H1 (cell line): Measurements from ENCODE around the gene ZBTB7B. TPM values are rescaled to one million over a fixed set of nuclear protein-coding genes. Genes with fewer than 3 reads are reported as not detected.
A peak's percentile ranks its signal among the peaks of the same experiment; 100 is the strongest.

Experiments used
- TAF1 ChIP-seq: IDR thresholded peaks from 2 replicates; pipeline ENCODE4 v1.6.1; 2011; ENCODE audit warnings: mild to moderate bottlenecking, low read depth, low read length
- TAF7 ChIP-seq: optimal IDR thresholded peaks from 2 replicates; pipeline ENCODE3; 2011; ENCODE audit warnings: low read depth, mild to moderate bottlenecking, inconsistent platforms, low read length, moderate library complexity, borderline replicate concordance
- polyA plus RNA-seq, 7 experiments: library from polyadenylated mRNA; depleted of rRNA in 3 of 7; stranded (reverse) in 5 of 7; unstranded in 2 of 7; fragments of >200 nt in 5 of 7; fragments of 200-250 nt in 2 of 7; gene quantifications; 1 replicate in 5 of 7; 2 replicates in 1 of 7; 4 replicates in 1 of 7; pipeline versions ENCODE4 v1.2.1 to v1.2.3, GENCODE V29; 2011 to 2013; ENCODE audit warnings: missing spikeins in 2 of 7, mixed read lengths in 2 of 7
- total RNA-seq: library from RNA; stranded (reverse); fragmentation: NEBNext Ultra II Directional; extraction: Animal tissue kit (Norgen Biotek cat#: 25700); gene quantifications from 2 replicates; pipeline ENCODE4 v1.2.1, GENCODE V29; 2021
- TF ChIP-seq, protein P1 (sequence below), 3 experiments: IDR thresholded peaks; 1 replicate in 2 of 3; 2 replicates in 1 of 3; pipeline versions ENCODE4 v1.5.1 to v1.6.1; 2011; ENCODE audit warnings: low read length in 3 of 3, mild to moderate bottlenecking in 3 of 3, inconsistent platforms in 2 of 3, low read depth in 1 of 3, moderate library complexity in 1 of 3; ENCODE audit not compliant: insufficient read depth in 1 of 3; ENCODE audit errors: control extremely low read depth in 1 of 3
- TF ChIP-seq, protein P2 (sequence below): fragments of 300-600 bp; sonication (generic); IDR thresholded peaks from 2 replicates; pipeline ENCODE4 v1.7.1; 2012; ENCODE audit warnings: low read length, moderate library complexity, mild to moderate bottlenecking, inconsistent platforms; ENCODE audit not compliant: insufficient replicate concordance

The ZBTB7B gene
- total and polyA plus RNA-seq, 2 of the 8 experiments (the other 6 are each of a cell fraction or from before 2014, with no cell fraction given), result 24.5 to 36.9 TPM

DNA sequence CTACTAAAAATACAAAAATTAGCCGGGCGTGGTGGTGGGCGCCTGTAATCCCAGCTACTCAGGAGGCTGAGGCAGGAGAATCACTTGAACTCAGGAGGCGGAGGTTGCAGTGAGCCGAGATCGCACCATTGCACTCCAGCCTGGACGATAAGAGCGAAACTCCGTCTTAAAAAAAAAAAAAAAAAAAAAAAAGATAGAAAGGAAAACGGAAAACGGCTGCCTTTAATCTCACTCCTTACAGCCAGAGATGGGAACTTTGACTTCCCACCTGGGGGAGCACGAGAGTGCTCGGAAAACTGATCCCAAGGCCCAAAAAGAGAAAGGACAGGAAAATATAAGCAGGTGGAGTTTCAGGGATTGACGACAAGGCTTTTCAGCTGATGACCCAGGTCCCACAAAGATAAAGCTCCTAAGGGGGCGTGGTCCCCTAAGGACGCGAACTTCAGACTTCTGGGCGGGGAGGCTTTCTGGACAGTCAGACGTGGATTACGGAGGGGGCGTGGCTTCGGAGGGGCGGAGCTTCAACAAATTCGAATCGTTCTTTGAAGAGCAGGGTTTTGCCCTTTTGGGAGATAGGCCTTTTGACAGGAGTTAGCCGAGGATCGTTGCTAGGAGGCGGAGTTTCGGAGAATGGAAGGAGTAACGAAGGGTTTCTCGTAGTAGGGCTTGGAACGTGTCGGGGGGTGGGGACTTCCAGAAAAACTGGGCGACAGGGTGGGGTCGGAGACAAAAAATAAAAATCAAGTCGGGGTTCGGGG is 29.1 kb upstream of the ZBTB7B start (continued):
- TF ChIP-seq, protein P1, sequence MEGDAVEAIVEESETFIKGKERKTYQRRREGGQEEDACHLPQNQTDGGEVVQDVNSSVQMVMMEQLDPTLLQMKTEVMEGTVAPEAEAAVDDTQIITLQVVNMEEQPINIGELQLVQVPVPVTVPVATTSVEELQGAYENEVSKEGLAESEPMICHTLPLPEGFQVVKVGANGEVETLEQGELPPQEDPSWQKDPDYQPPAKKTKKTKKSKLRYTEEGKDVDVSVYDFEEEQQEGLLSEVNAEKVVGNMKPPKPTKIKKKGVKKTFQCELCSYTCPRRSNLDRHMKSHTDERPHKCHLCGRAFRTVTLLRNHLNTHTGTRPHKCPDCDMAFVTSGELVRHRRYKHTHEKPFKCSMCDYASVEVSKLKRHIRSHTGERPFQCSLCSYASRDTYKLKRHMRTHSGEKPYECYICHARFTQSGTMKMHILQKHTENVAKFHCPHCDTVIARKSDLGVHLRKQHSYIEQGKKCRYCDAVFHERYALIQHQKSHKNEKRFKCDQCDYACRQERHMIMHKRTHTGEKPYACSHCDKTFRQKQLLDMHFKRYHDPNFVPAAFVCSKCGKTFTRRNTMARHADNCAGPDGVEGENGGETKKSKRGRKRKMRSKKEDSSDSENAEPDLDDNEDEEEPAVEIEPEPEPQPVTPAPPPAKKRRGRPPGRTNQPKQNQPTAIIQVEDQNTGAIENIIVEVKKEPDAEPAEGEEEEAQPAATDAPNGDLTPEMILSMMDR (IDR thresholded peaks at IDR 0.05; ENCODE audit: control extremely low read depth in 1 of 3, insufficient read depth in 1 of 3, low read depth in 1 of 3, low read length in 3 of 3), result 0 out of 4 replicates have a peak, but pooled peaks of 1 of the 3 experiments have one; percentile 1
- TF ChIP-seq TAF7 (peak; percentile 35), TAF1 (peak; percentile 69; the same call in 1 of the 2 replicates)
- TF ChIP-seq, protein P2, sequence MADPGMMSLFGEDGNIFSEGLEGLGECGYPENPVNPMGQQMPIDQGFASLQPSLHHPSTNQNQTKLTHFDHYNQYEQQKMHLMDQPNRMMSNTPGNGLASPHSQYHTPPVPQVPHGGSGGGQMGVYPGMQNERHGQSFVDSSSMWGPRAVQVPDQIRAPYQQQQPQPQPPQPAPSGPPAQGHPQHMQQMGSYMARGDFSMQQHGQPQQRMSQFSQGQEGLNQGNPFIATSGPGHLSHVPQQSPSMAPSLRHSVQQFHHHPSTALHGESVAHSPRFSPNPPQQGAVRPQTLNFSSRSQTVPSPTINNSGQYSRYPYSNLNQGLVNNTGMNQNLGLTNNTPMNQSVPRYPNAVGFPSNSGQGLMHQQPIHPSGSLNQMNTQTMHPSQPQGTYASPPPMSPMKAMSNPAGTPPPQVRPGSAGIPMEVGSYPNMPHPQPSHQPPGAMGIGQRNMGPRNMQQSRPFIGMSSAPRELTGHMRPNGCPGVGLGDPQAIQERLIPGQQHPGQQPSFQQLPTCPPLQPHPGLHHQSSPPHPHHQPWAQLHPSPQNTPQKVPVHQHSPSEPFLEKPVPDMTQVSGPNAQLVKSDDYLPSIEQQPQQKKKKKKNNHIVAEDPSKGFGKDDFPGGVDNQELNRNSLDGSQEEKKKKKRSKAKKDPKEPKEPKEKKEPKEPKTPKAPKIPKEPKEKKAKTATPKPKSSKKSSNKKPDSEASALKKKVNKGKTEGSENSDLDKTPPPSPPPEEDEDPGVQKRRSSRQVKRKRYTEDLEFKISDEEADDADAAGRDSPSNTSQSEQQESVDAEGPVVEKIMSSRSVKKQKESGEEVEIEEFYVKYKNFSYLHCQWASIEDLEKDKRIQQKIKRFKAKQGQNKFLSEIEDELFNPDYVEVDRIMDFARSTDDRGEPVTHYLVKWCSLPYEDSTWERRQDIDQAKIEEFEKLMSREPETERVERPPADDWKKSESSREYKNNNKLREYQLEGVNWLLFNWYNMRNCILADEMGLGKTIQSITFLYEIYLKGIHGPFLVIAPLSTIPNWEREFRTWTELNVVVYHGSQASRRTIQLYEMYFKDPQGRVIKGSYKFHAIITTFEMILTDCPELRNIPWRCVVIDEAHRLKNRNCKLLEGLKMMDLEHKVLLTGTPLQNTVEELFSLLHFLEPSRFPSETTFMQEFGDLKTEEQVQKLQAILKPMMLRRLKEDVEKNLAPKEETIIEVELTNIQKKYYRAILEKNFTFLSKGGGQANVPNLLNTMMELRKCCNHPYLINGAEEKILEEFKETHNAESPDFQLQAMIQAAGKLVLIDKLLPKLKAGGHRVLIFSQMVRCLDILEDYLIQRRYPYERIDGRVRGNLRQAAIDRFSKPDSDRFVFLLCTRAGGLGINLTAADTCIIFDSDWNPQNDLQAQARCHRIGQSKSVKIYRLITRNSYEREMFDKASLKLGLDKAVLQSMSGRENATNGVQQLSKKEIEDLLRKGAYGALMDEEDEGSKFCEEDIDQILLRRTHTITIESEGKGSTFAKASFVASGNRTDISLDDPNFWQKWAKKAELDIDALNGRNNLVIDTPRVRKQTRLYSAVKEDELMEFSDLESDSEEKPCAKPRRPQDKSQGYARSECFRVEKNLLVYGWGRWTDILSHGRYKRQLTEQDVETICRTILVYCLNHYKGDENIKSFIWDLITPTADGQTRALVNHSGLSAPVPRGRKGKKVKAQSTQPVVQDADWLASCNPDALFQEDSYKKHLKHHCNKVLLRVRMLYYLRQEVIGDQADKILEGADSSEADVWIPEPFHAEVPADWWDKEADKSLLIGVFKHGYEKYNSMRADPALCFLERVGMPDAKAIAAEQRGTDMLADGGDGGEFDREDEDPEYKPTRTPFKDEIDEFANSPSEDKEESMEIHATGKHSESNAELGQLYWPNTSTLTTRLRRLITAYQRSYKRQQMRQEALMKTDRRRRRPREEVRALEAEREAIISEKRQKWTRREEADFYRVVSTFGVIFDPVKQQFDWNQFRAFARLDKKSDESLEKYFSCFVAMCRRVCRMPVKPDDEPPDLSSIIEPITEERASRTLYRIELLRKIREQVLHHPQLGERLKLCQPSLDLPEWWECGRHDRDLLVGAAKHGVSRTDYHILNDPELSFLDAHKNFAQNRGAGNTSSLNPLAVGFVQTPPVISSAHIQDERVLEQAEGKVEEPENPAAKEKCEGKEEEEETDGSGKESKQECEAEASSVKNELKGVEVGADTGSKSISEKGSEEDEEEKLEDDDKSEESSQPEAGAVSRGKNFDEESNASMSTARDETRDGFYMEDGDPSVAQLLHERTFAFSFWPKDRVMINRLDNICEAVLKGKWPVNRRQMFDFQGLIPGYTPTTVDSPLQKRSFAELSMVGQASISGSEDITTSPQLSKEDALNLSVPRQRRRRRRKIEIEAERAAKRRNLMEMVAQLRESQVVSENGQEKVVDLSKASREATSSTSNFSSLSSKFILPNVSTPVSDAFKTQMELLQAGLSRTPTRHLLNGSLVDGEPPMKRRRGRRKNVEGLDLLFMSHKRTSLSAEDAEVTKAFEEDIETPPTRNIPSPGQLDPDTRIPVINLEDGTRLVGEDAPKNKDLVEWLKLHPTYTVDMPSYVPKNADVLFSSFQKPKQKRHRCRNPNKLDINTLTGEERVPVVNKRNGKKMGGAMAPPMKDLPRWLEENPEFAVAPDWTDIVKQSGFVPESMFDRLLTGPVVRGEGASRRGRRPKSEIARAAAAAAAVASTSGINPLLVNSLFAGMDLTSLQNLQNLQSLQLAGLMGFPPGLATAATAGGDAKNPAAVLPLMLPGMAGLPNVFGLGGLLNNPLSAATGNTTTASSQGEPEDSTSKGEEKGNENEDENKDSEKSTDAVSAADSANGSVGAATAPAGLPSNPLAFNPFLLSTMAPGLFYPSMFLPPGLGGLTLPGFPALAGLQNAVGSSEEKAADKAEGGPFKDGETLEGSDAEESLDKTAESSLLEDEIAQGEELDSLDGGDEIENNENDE, result peak; percentile 37
